A549 (cell line): ENCODE results near the gene RAD51B.

Experiments used
- FOSB ChIP-seq: fragments of 250-450 bp; sonication (Bioruptor Pico); IDR thresholded peaks from 2 replicates; pipeline ENCODE4 v1.5.0; 2020; ENCODE audit warnings: mild to moderate bottlenecking, moderate library complexity
- KDM1A ChIP-seq: fragments of 200-600 bp; sonication (generic); IDR thresholded peaks from 2 replicates; pipeline ENCODE4 v1.6.1; 2016; ENCODE audit warnings: low read depth, mild to moderate bottlenecking
- ZC3H11A ChIP-seq: fragments of 450-650 bp; IDR thresholded peaks from 2 replicates; pipeline ENCODE4 v1.6.1; 2014; ENCODE audit warnings: antibody characterized with exemption, mild to moderate bottlenecking
- TF ChIP-seq, protein P1 (sequence below): fragments of 200-600 bp; sonication (generic); IDR thresholded peaks from 2 replicates; pipeline ENCODE4 v1.6.1; 2016; ENCODE audit warnings: antibody characterized with exemption, mild to moderate bottlenecking, moderate library complexity
- TF ChIP-seq, protein P2 (sequence below): IDR thresholded peaks from 2 replicates; pipeline ENCODE4 v1.6.1; 2012
- TF ChIP-seq, protein P3 (sequence below): fragments of >200 bp; sonication (Bioruptor Twin); formaldehyde crosslinking; IDR thresholded peaks from 3 replicates; pipeline ENCODE4 v1.5.1; 2016

DNA sequence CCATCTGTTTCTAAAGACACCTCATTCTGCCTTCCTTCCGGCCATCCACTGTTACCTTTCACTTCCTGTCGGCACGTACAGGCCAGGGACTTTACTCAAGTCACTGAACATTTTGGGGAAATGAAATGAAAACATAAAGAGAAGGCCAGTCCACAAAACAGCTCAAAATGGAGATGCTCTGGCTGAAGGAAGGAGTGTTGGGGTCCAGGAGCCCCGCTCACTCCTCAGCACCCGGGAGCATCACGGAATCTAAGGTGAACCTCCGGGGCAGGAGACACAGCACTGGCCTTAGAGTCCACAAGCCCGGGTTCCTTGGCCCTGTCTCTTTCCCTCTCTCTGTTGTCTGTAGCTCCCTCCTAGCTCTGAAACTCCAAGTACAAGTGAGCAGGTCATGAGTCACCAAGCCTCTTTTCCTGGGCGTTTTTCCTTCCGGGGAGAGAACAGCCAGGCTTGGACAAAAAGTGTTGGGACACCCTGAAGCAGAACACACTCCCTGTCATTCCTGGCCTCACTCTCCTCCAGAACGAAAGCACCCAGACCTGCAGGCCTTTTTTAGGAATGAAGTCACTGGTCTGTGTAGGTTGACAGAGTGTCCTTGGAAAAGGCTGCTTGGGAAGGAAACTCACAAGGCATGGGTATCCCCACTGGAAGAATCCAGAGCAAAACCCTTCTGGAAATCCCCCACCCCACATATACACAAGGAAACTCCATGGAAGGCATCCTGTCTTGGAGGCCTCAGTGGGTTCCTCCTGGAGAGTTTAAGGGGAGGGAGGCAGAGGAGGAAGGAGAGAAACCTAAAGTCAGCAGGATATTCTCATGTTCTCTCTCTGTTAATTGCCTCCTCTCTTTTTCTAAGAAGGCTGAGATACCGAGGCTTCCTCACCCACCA is 728.0 kb downstream of the RAD51B start:
- TF ChIP-seq, protein P1, sequence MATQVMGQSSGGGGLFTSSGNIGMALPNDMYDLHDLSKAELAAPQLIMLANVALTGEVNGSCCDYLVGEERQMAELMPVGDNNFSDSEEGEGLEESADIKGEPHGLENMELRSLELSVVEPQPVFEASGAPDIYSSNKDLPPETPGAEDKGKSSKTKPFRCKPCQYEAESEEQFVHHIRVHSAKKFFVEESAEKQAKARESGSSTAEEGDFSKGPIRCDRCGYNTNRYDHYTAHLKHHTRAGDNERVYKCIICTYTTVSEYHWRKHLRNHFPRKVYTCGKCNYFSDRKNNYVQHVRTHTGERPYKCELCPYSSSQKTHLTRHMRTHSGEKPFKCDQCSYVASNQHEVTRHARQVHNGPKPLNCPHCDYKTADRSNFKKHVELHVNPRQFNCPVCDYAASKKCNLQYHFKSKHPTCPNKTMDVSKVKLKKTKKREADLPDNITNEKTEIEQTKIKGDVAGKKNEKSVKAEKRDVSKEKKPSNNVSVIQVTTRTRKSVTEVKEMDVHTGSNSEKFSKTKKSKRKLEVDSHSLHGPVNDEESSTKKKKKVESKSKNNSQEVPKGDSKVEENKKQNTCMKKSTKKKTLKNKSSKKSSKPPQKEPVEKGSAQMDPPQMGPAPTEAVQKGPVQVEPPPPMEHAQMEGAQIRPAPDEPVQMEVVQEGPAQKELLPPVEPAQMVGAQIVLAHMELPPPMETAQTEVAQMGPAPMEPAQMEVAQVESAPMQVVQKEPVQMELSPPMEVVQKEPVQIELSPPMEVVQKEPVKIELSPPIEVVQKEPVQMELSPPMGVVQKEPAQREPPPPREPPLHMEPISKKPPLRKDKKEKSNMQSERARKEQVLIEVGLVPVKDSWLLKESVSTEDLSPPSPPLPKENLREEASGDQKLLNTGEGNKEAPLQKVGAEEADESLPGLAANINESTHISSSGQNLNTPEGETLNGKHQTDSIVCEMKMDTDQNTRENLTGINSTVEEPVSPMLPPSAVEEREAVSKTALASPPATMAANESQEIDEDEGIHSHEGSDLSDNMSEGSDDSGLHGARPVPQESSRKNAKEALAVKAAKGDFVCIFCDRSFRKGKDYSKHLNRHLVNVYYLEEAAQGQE = no peak
- TF ChIP-seq ZC3H11A = no peak
- TF ChIP-seq, protein P2, sequence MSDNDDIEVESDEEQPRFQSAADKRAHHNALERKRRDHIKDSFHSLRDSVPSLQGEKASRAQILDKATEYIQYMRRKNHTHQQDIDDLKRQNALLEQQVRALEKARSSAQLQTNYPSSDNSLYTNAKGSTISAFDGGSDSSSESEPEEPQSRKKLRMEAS = peak; percentile 51; the same call in 1 of the 2 replicates
- TF ChIP-seq, protein P3, sequence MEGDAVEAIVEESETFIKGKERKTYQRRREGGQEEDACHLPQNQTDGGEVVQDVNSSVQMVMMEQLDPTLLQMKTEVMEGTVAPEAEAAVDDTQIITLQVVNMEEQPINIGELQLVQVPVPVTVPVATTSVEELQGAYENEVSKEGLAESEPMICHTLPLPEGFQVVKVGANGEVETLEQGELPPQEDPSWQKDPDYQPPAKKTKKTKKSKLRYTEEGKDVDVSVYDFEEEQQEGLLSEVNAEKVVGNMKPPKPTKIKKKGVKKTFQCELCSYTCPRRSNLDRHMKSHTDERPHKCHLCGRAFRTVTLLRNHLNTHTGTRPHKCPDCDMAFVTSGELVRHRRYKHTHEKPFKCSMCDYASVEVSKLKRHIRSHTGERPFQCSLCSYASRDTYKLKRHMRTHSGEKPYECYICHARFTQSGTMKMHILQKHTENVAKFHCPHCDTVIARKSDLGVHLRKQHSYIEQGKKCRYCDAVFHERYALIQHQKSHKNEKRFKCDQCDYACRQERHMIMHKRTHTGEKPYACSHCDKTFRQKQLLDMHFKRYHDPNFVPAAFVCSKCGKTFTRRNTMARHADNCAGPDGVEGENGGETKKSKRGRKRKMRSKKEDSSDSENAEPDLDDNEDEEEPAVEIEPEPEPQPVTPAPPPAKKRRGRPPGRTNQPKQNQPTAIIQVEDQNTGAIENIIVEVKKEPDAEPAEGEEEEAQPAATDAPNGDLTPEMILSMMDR = no peak
- no peak for TF ChIP-seq KDM1A
- no peak for TF ChIP-seq FOSB (CRISPR knock-in tag)
